Measurements from ENCODE around the gene TBC1D3B. TPM values are rescaled to one million over a fixed set of nuclear protein-coding genes. Genes with fewer than 3 reads are reported as not detected.
"Not testable (repeated sequence)": the region's sequence is repeated elsewhere in the genome, so short reads cannot be mapped to it uniquely, and the experiment has no call there.

TBC1D3B gene
- not detected in 2 replicates for total RNA-seq (2014; rRNA removed; shearing (Covaris generic))

- not testable (repeated sequence) for DNase-seq (ENCODE audit: low read depth)
Observed at GRCh38 chr17:36176536-36176935, at the start of gene TBC1D3B. TSS of gene TBC1D3B (minus strand) at chr17:36176636. CDS start at chr17:36175050, 1,586 bp downstream.

GRCh38 chr17:36222967-36223366, 46.5 kb upstream of the TBC1D3B start:
- not testable (repeated sequence) for DNase-seq (ENCODE audit: low read depth)

GRCh38 chr17:36221581-36222100, 45.2 kb upstream of the TBC1D3B start:
- not testable (repeated sequence) for DNase-seq (ENCODE audit: low read depth)

GRCh38 chr17:36220737-36221580, 44.5 kb upstream of the TBC1D3B start:
- not testable (repeated sequence) for DNase-seq (ENCODE audit: low read depth)

GRCh38 chr17:36219556-36219955, 43.1 kb upstream of the TBC1D3B start:
- not testable (repeated sequence) for DNase-seq (ENCODE audit: low read depth)

- DNase-seq (ENCODE audit: low read depth), result not testable (repeated sequence)
Observed at GRCh38 chr17:36215406-36216308, 39.2 kb upstream of the TBC1D3B start.

- no peak for DNase-seq (ENCODE audit: low read depth)
Observed at GRCh38 chr17:36214918-36215317, 38.5 kb upstream of the TBC1D3B start.

- no peak for DNase-seq (ENCODE audit: low read depth)
Observed at GRCh38 chr17:36213695-36214094, 37.3 kb upstream of the TBC1D3B start.

GRCh38 chr17:36212966-36213365, 36.5 kb upstream of the TBC1D3B start:
- DNase-seq (ENCODE audit: low read depth), result no peak

GRCh38 chr17:36212272-36212605, 35.8 kb upstream of the TBC1D3B start:
- DNase-seq (ENCODE audit: low read depth), result no peak

- DNase-seq (ENCODE audit: low read depth), result not testable (repeated sequence)
Observed at GRCh38 chr17:36211484-36212271, 35.2 kb upstream of the TBC1D3B start.

- not testable (repeated sequence) for DNase-seq (ENCODE audit: low read depth)
Observed at GRCh38 chr17:36210439-36211211, 34.2 kb upstream of the TBC1D3B start, which contains the start of gene CCL4L2. TSS of gene CCL4L2 (plus strand) at chr17:36211063.

- DNase-seq (ENCODE audit: low read depth), result no peak
Observed at GRCh38 chr17:36209575-36209974, 33.1 kb upstream of the TBC1D3B start.

GRCh38 chr17:36207383-36207782, 30.9 kb upstream of the TBC1D3B start:
- not testable (repeated sequence) for DNase-seq (ENCODE audit: low read depth)

GRCh38 chr17:36206486-36206821, 30.0 kb upstream of the TBC1D3B start:
- not testable (repeated sequence) for DNase-seq (ENCODE audit: low read depth)

GRCh38 chr17:36205637-36206485, 29.4 kb upstream of the TBC1D3B start:
- no peak for DNase-seq (ENCODE audit: low read depth)

GRCh38 chr17:36204724-36205500, 28.5 kb upstream of the TBC1D3B start:
- no peak for DNase-seq (ENCODE audit: low read depth)

- no peak for DNase-seq (ENCODE audit: low read depth)
Observed at GRCh38 chr17:36203335-36203734, 26.9 kb upstream of the TBC1D3B start.

- DNase-seq (ENCODE audit: low read depth), result not testable (repeated sequence)
Observed at GRCh38 chr17:36201506-36201905, 25.1 kb upstream of the TBC1D3B start.
